A549 treated with AZD9567 at 1 μM for 4 hours (cell line): Measurements from ENCODE around the gene ZGPAT. TPM values are rescaled to one million over a fixed set of nuclear protein-coding genes. Genes with fewer than 3 reads are reported as not detected.

Experiments used
- total RNA-seq: library from RNA; stranded (reverse); fragments of 200-300 nt; extraction: Qiagen RNA extraction; gene quantifications from 5 replicates; pipeline ENCODE4 v1.2.3, GENCODE V29; 2022; ENCODE audit not compliant: insufficient read depth

Gene ZGPAT
- 26.8 to 30.4 TPM (median 28.6 TPM) in 5 replicates for total RNA-seq

GRCh38 chr20:63707558-63708300, at the start of gene ZGPAT, which contains the start of gene ARFRP1:
TSS of gene ZGPAT (plus strand) at chr20:63708039. CDS start at chr20:63708581, 542 bp downstream.
TSS of gene ARFRP1 (minus strand) at chr20:63707976. CDS start at chr20:63707091, 885 bp downstream.

GRCh38 chr20:63696628-63697356, 11.0 kb upstream of the ZGPAT start, which contains the start of gene TNFRSF6B:
TSS of gene TNFRSF6B (plus strand) at chr20:63696652. CDS start at chr20:63696768, 116 bp downstream.

GRCh38 chr20:63735859-63736718, 28.2 kb downstream of the ZGPAT start, which contains the start of gene LIME1:
TSS of gene LIME1 (plus strand) at chr20:63736664. CDS start at chr20:63737550, 886 bp downstream.

GRCh38 chr20:63739130-63740069, 31.6 kb downstream of the ZGPAT start, which contains the start of gene SLC2A4RG:
TSS of gene SLC2A4RG (plus strand) at chr20:63739776. CDS start at chr20:63739913, 137 bp downstream.

Other genes with a start within 250 kb of the ZGPAT start
- gene KCNQ2, start 235.4 kb upstream of the ZGPAT start, total RNA-seq: 0.46 to 0.77 TPM (median 0.50 TPM) in 4 of 5 replicates, not detected in the other
- 120 to 184 TPM (median 152 TPM) in 5 replicates for gene EEF1A2, start 209.0 kb upstream of the ZGPAT start, total RNA-seq
- 265 to 354 TPM (median 319 TPM) in 5 replicates for gene PPDPF, start 187.3 kb upstream of the ZGPAT start, total RNA-seq
- 2.7 to 4.8 TPM (median 3.2 TPM) in 5 replicates for gene PTK6, start 170.7 kb upstream of the ZGPAT start, total RNA-seq
- gene SRMS, start 160.3 kb upstream of the ZGPAT start, total RNA-seq: 0.10 to 0.15 TPM (median 0.10 TPM) in 4 of 5 replicates, not detected in the other
- 0.09 to 0.27 TPM (median 0.26 TPM) in 4 of 5 replicates, not detected in the other for gene FNDC11, start 153.9 kb upstream of the ZGPAT start, total RNA-seq
- gene HELZ2, start 133.8 kb upstream of the ZGPAT start, total RNA-seq: 16.7 to 27.1 TPM (median 23.0 TPM) in 5 replicates
- gene GMEB2, start 80.9 kb upstream of the ZGPAT start, total RNA-seq: 9.9 to 10.4 TPM (median 10.2 TPM) in 5 replicates
- gene STMN3, start 54.6 kb upstream of the ZGPAT start, total RNA-seq: 7.1 to 11.6 TPM (median 9.6 TPM) in 5 replicates
- 5.3 to 10.2 TPM (median 8.0 TPM) in 5 replicates for gene RTEL1, start 49.7 kb upstream of the ZGPAT start, total RNA-seq
- 0.94 to 1.3 TPM (median 0.98 TPM) in 4 of 5 replicates, not detected in the other for gene TNFRSF6B, start 11.4 kb upstream of the ZGPAT start, total RNA-seq
- 19.5 to 40.9 TPM (median 38.8 TPM) in 5 replicates for gene ARFRP1, start 63 bp upstream of the ZGPAT start, total RNA-seq
- 1.8 to 11.6 TPM (median 10.8 TPM) in 5 replicates for gene LIME1, start 28.6 kb downstream of the ZGPAT start, total RNA-seq
- gene SLC2A4RG, start 31.7 kb downstream of the ZGPAT start, total RNA-seq: 60.1 to 101 TPM (median 93.3 TPM) in 5 replicates
- gene ZBTB46, start 123.2 kb downstream of the ZGPAT start, total RNA-seq: 0.58 to 1.1 TPM (median 0.80 TPM) in 4 of 5 replicates, not detected in the other
- gene ABHD16B, start 153.5 kb downstream of the ZGPAT start, total RNA-seq: 0.07 TPM in 1 of 5 replicates, not detected in the others
- gene TPD52L2, start 157.2 kb downstream of the ZGPAT start, total RNA-seq: 133 to 157 TPM (median 139 TPM) in 5 replicates
- 29.7 to 33.2 TPM (median 30.4 TPM) in 5 replicates for gene DNAJC5, start 187.1 kb downstream of the ZGPAT start, total RNA-seq
- 19.1 to 39.7 TPM (median 35.5 TPM) in 5 replicates for gene UCKL1, start 248.4 kb downstream of the ZGPAT start, total RNA-seq